ENCODE results near the gene MPPED2. TPM values are rescaled to one million over a fixed set of nuclear protein-coding genes. Genes with fewer than 3 reads are reported as not detected.

MPPED2 gene
- total RNA-seq, 2 donors from 2014 or later: 0.57 to 1.8 TPM

DNA sequence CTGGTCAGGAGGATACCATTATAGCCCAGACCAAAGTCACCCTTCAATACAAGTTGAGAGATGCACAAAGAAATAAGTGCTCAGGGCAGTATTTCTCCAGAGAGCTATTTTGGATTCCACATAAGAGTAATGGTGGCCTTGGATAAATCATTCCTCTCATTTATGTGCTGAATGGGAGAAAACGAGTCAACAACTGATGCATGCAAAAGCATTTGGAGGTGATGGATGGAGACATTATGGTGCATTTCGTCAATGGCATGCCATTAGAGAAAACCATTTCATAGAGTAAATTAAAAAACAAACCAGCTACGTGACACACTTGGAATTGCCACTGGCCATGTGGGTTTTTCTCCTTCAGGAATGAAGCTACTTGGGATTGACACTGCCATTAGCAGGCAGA is 182.0 kb downstream of the MPPED2 start:
- DNase-seq: no peak
- TF ChIP-seq, protein P1, sequence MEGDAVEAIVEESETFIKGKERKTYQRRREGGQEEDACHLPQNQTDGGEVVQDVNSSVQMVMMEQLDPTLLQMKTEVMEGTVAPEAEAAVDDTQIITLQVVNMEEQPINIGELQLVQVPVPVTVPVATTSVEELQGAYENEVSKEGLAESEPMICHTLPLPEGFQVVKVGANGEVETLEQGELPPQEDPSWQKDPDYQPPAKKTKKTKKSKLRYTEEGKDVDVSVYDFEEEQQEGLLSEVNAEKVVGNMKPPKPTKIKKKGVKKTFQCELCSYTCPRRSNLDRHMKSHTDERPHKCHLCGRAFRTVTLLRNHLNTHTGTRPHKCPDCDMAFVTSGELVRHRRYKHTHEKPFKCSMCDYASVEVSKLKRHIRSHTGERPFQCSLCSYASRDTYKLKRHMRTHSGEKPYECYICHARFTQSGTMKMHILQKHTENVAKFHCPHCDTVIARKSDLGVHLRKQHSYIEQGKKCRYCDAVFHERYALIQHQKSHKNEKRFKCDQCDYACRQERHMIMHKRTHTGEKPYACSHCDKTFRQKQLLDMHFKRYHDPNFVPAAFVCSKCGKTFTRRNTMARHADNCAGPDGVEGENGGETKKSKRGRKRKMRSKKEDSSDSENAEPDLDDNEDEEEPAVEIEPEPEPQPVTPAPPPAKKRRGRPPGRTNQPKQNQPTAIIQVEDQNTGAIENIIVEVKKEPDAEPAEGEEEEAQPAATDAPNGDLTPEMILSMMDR (IDR thresholded peaks at IDR 0.05): no peak
- Histone ChIP-seq H3K27ac (no peak overlapping the region), H3K9ac (ENCODE audit: low read depth in 2 of 2, low read length in 2 of 2) (no peak overlapping the region), H3K36me3 (no peaks in the 10 kb centered on the region), H3K9me3 (no peaks in the 10 kb centered on the region), H3K4me1 (no peaks in the 10 kb centered on the region), H3K27me3 (no peaks in the 10 kb centered on the region), H3K4me3 (no peak overlapping the region)
- intact Hi-C loops (cut with DNase I): no loop called here

DNA sequence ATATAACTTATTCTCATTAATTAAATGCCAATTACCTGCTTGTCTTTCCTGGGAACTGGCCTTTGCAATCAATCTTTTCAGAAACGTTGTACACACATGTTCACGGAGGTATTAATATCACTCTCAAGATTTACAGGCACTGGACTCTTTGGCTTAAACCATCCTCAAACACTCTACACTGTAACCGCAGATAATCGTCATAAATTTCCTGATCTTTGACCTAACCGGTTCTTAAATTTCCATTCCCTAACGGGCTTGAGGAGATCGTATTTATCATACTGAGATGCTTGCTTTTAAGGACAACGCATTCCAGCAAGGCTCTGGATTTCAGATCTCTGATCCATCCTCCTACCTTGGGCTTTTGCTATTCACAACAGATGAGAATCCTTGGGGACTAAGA is 190.4 kb downstream of the MPPED2 start:
- Histone ChIP-seq H3K9ac (ENCODE audit: low read depth in 2 of 2, low read length in 2 of 2) (no peak overlapping the region), H3K9me3 (no peaks in the 10 kb centered on the region), H3K4me1 (no peaks in the 10 kb centered on the region), H3K4me3 (no peak overlapping the region), H3K27me3 (no peaks in the 10 kb centered on the region), H3K27ac (no peak overlapping the region), H3K36me3 (no peaks in the 10 kb centered on the region)
- TF ChIP-seq, protein P1 (IDR thresholded peaks at IDR 0.05): no peak
- DNase-seq: no peak
- intact Hi-C loops (cut with DNase I): no loop called here

DNA sequence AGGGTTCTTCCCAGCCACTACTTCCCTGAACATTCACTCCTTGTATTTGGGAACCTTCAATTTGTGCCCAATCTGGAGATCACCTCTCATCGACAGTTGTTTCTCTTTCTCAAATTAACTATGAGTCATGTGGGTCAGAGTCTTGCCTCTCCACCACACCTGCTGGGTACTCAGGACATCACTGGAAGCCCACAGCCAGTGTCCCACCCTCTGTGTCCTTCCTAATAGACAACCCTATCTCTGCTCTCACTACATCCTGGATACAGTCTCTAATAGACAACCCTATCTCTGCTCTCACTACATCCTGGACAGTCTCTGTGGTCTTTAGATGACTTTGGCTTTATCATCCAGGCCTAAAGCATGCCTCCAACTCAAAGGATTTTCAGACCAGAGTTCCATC is 193.1 kb downstream of the MPPED2 start:
- Histone ChIP-seq H3K36me3 (no peaks in the 10 kb centered on the region), H3K4me3 (no peak overlapping the region)

DNA sequence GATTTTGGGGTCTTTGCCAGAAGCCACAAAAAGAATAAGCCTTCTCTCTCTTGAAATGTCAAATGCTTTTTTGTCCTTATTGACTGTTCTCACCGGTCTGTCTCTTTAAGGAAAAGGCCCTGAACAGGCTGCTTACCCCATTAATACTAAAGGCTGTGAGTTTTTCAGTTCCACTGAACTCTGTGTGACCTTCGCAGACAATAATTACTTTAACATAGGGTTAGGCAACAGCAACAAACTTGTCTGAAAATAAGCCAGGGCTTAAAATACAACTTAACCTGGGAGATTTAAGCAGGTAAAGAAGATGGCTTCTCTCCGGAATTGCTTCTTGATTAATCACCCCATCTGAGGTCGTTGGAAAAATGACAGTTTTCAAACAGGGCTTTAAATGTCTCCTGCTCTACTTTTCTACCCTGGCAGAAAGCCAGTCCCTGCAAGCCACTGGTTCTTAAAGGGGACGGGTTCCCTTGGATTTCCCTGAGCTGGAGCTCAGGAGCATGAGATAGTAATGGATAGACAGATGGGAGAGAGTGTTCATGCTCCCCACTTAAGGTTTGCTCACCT is 193.8 kb downstream of the MPPED2 start:
- Histone ChIP-seq H3K27ac (no peak overlapping the region), H3K4me1 (no peaks in the 10 kb centered on the region), H3K27me3 (no peaks in the 10 kb centered on the region), H3K36me3 (no peaks in the 10 kb centered on the region), H3K4me3 (no peak overlapping the region), H3K9ac (ENCODE audit: low read depth in 2 of 2, low read length in 2 of 2) (no peak overlapping the region), H3K9me3 (no peaks in the 10 kb centered on the region)
- TF ChIP-seq, protein P1 (IDR thresholded peaks at IDR 0.05): no peak
- DNase-seq: no peak
- intact Hi-C loops (cut with DNase I): no loop called here

More for the DNA sequence above, 193.1 kb downstream of the MPPED2 start:
- no peak for DNase-seq
- Histone ChIP-seq H3K9me3 (no peaks in the 10 kb centered on the region), H3K4me1 (no peaks in the 10 kb centered on the region), H3K27ac (no peak overlapping the region), H3K9ac (ENCODE audit: low read depth in 2 of 2, low read length in 2 of 2) (no peak overlapping the region), H3K27me3 (no peaks in the 10 kb centered on the region)
- TF ChIP-seq, protein P1 (IDR thresholded peaks at IDR 0.05): no peak
- intact Hi-C loops (cut with DNase I): no loop called here

DNA sequence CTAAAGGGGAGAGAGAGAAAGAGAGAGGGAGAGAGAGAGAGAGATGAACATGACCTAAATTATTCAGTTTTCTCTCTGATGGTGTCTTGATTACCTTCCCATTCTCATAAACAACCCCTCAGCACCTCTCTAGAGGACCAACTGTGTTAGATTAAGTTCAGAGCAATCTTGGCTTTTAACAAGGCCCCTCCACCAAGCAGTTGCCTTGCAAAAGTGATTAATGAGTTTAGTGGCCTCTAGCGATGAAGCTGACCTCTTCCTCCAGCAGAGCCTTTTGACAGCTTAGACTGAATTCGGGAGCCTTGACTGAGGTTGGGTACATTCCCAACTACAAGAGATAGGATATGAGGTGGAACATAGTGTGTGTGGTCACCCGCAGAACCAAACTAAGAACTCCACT is 197.2 kb downstream of the MPPED2 start:
- Histone ChIP-seq H3K9ac (ENCODE audit: low read depth in 2 of 2, low read length in 2 of 2) (no peak overlapping the region), H3K36me3 (no peaks in the 10 kb centered on the region), H3K27ac (no peak overlapping the region), H3K4me3 (no peak overlapping the region), H3K4me1 (no peaks in the 10 kb centered on the region), H3K27me3 (no peaks in the 10 kb centered on the region), H3K9me3 (no peaks in the 10 kb centered on the region)
- TF ChIP-seq, protein P1 (IDR thresholded peaks at IDR 0.05): no peak
- no peak for DNase-seq
- intact Hi-C loops (cut with DNase I): no loop called here
